ENCODE results near the gene ZNF557.

DNA sequence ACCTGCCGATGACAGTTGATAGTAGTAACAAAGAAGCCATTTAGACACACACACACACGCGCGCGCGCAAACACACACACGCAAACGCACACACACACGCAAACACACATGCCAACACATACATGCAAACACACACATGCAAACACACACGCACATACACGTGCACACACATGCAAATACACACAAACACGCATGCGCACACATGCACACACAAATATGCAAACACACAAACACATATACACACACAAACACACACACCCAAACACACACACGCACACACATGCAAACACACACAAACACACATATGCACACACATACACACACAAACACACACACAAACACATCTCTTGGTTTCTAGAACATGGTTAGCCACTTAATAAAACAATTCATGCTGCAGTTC is 50.1 kb downstream of the ZNF557 start:
- TF ChIP-seq, protein P1, sequence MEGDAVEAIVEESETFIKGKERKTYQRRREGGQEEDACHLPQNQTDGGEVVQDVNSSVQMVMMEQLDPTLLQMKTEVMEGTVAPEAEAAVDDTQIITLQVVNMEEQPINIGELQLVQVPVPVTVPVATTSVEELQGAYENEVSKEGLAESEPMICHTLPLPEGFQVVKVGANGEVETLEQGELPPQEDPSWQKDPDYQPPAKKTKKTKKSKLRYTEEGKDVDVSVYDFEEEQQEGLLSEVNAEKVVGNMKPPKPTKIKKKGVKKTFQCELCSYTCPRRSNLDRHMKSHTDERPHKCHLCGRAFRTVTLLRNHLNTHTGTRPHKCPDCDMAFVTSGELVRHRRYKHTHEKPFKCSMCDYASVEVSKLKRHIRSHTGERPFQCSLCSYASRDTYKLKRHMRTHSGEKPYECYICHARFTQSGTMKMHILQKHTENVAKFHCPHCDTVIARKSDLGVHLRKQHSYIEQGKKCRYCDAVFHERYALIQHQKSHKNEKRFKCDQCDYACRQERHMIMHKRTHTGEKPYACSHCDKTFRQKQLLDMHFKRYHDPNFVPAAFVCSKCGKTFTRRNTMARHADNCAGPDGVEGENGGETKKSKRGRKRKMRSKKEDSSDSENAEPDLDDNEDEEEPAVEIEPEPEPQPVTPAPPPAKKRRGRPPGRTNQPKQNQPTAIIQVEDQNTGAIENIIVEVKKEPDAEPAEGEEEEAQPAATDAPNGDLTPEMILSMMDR (conservative IDR thresholded peaks at IDR 0.05; ENCODE audit: low read length) = no peak
- TF ChIP-seq EZH2phosphoT487 (IDR thresholded peaks at IDR 0.05; ENCODE audit: borderline replicate concordance) = no peak

Data from Loucy (cell line).